ENCODE data around the gene PHTF2.

- TF ChIP-seq EZH2 (IDR thresholded peaks at IDR 0.05; ENCODE audit: borderline replicate concordance) (no peak), CTCF (IDR thresholded peaks at IDR 0.05; ENCODE audit: poor library complexity) (peak; percentile 86), EZH2phosphoT487 (IDR thresholded peaks at IDR 0.05; ENCODE audit: low read depth, severe bottlenecking, unreplicated experiment) (no peak)
Observed at GRCh38 chr7:77940647-77941046, 142.1 kb downstream of the PHTF2 start.

All from hepatocyte (in vitro differentiated cells).